Sigmoid colon (tissue), 7 donors: ENCODE data around the gene CMSS1. TPM values are rescaled to one million over a fixed set of nuclear protein-coding genes. Genes with fewer than 3 reads are reported as not detected.

ENCODE experiments used
- DNase-seq: peaks from one replicate; pipeline ENCODE4 v3.0.0-alpha.2; 2019
- H3K27ac ChIP-seq, 4 donors: fragments of 200-600 bp; sonication (generic); one replicate each; pipeline ENCODE4 v1.5.1; 2016 to 2019; ENCODE audit warnings: mild to moderate bottlenecking in 1 of 4
- H3K27me3 ChIP-seq, 3 donors: fragments of 200-600 bp; sonication (generic); one replicate each; pipeline ENCODE4 v1.5.1; 2019; ENCODE audit warnings: mild to moderate bottlenecking in 1 of 3
- H3K36me3 ChIP-seq, 4 donors: fragments of 200-600 bp; sonication (generic); one replicate each; pipeline ENCODE4 v1.5.1; 2016 to 2019
- H3K4me1 ChIP-seq, 4 donors: fragments of 200-600 bp; sonication (generic); one replicate each; pipeline ENCODE4 v1.5.1; 2017 to 2019
- H3K4me3 ChIP-seq, 4 donors: fragments of 200-600 bp; sonication (generic); one replicate each; pipeline ENCODE4 v1.5.1; 2017 to 2019; ENCODE audit warnings: mild to moderate bottlenecking in 2 of 4, moderate library complexity in 1 of 4
- H3K9me3 ChIP-seq, 4 donors: fragments of 200-600 bp in 3 of 4; sonication (generic) in 3 of 4; one replicate each; pipeline versions ENCODE4 v1.5.1 to v1.6.1; 2013 to 2019
- CTCF ChIP-seq, 4 experiments: fragments of 450-650 bp in 3 of 4; fragments of 200-600 bp in 1 of 4; IDR thresholded peaks; one replicate each; pipeline ENCODE4 v1.5.1; 2016 to 2019; ENCODE audit warnings: antibody characterized with exemption in 4 of 4, mild to moderate bottlenecking in 3 of 4, moderate library complexity in 2 of 4
- EP300 ChIP-seq, 4 donors: sonication (generic); formaldehyde crosslinking; IDR thresholded peaks; one replicate each; pipeline ENCODE4 v1.6.1; 2017; ENCODE audit warnings: antibody characterized with exemption in 4 of 4
- POLR2A ChIP-seq, 2 donors: fragments of 450-650 bp; IDR thresholded peaks; one replicate each; pipeline ENCODE4 v1.6.1; 2016; ENCODE audit warnings: antibody characterized with exemption in 2 of 2, mild to moderate bottlenecking in 2 of 2, moderate library complexity in 2 of 2
- POLR2AphosphoS5 ChIP-seq, 4 donors: sonication (generic); formaldehyde crosslinking; IDR thresholded peaks; one replicate each; pipeline ENCODE4 v1.6.1; 2017; ENCODE audit warnings: antibody characterized with exemption in 4 of 4
- WGBS, 2 donors: extraction: QIAGEN DNeasy Blood & Tissue Kit; methylation state at CpG; one replicate each; pipeline ENCODE4 v1.1.7; 2013; 5-methylcytosine and 5-hydroxymethylcytosine counted together
- intact Hi-C: fragments of 100-400 bp; cut with DNase I; formaldehyde crosslinking; loops from one replicate; pipeline ENCODE4 v1.15.1; 2023
- polyA plus RNA-seq, 3 donors: library from polyadenylated mRNA; stranded (reverse); fragments of 200-250 nt; gene quantifications; one replicate each; pipeline ENCODE4 v1.2.3, GENCODE V29; 2013
- total RNA-seq, 4 donors: library from RNA; depleted of rRNA; stranded (reverse); fragments of >200 nt; gene quantifications; one replicate each; pipeline ENCODE4 v1.1.0, GENCODE V29; 2016
- donor health status: healthy with polysubstance abuse.
- donor health status: Bipolar disorder and iron deficiency.
- donor health status: healthy.

The CMSS1 gene
- total and polyA plus RNA-seq, 7 donors: 6.0 to 19.4 (median 13.9) TPM

- WGBS, 2 donors: 76 to 86% methylated on average over 2 of the region's 2 CpGs
- no peaks in the 10 kb centered on the region for H3K9me3 ChIP-seq
- no peak overlapping the region for H3K4me3 ChIP-seq
- peaks cover 0 to 10% (median 5%) of the 10 kb centered on the region in 4 donors for H3K4me1 ChIP-seq
- no peak for DNase-seq
- intact Hi-C loops: no loop called here
- H3K36me3 ChIP-seq: no peaks in the 10 kb centered on the region
- H3K27me3 ChIP-seq: no peaks in the 10 kb centered on the region
- peak overlapping the region in 1 of 4 donors; percentile 36 for H3K27ac ChIP-seq
- peak in 3 of 4 donors; percentile 7 to 42 (median 16) for TF ChIP-seq POLR2AphosphoS5 (IDR thresholded peaks at IDR 0.05)
- no peak for TF ChIP-seq POLR2A (IDR thresholded peaks at IDR 0.05)
These were observed 310.1 kb downstream of the CMSS1 start for GRCh38 chr3:100127792-100128191.

- intact Hi-C loops: no loop called here
- DNase-seq: no peak
- Histone ChIP-seq H3K27ac (no peak overlapping the region), H3K27me3 (no peaks in the 10 kb centered on the region), H3K4me1 (peaks cover 0 to 10% (median 5%) of the 10 kb centered on the region in 4 donors), H3K4me3 (no peak overlapping the region), H3K36me3 (no peaks in the 10 kb centered on the region), H3K9me3 (no peaks in the 10 kb centered on the region)
- 87 to 95% methylated on average over 5 of the region's 5 CpGs for WGBS, 2 donors
- TF ChIP-seq POLR2A (IDR thresholded peaks at IDR 0.05) (no peak), POLR2AphosphoS5 (IDR thresholded peaks at IDR 0.05) (no peak), CTCF (IDR thresholded peaks at IDR 0.05) (no peak), EP300 (IDR thresholded peaks at IDR 0.05) (no peak)
These were observed 310.9 kb downstream of the CMSS1 start for GRCh38 chr3:100128565-100128964.

- H3K4me3 ChIP-seq: no peak overlapping the region
- DNase-seq: no peak
- 72 to 97% methylated on average over 1 of the region's 1 CpG for WGBS, 2 donors
- no peaks in the 10 kb centered on the region for H3K36me3 ChIP-seq
- no peaks in the 10 kb centered on the region for H3K27me3 ChIP-seq
- no peak overlapping the region for H3K27ac ChIP-seq
- TF ChIP-seq EP300 (IDR thresholded peaks at IDR 0.05) (no peak), CTCF (IDR thresholded peaks at IDR 0.05) (no peak), POLR2A (IDR thresholded peaks at IDR 0.05) (no peak), POLR2AphosphoS5 (IDR thresholded peaks at IDR 0.05) (no peak)
- H3K4me1 ChIP-seq: peaks cover 0 to 10% (median 5%) of the 10 kb centered on the region in 4 donors
- intact Hi-C loops: no loop called here
- no peaks in the 10 kb centered on the region for H3K9me3 ChIP-seq
These were observed 312.3 kb downstream of the CMSS1 start for GRCh38 chr3:100129941-100130340.

- no peak overlapping the region for H3K27ac ChIP-seq
- H3K27me3 ChIP-seq: no peaks in the 10 kb centered on the region
- TF ChIP-seq POLR2A (IDR thresholded peaks at IDR 0.05) (no peak), CTCF (IDR thresholded peaks at IDR 0.05) (no peak), EP300 (IDR thresholded peaks at IDR 0.05) (no peak), POLR2AphosphoS5 (IDR thresholded peaks at IDR 0.05) (no peak)
- H3K36me3 ChIP-seq: no peaks in the 10 kb centered on the region
- H3K9me3 ChIP-seq: no peaks in the 10 kb centered on the region
- H3K4me1 ChIP-seq: peaks cover 0 to 10% (median 5%) of the 10 kb centered on the region in 4 donors
- intact Hi-C loops: no loop called here
- H3K4me3 ChIP-seq: no peak overlapping the region
- 71 to 94% methylated on average over 6 of the region's 6 CpGs for WGBS, 2 donors
- no peak for DNase-seq
These were observed 313.6 kb downstream of the CMSS1 start for GRCh38 chr3:100131241-100131640.

- no peaks in the 10 kb centered on the region for H3K36me3 ChIP-seq
- intact Hi-C loops: no loop called here
- no peaks in the 10 kb centered on the region for H3K27me3 ChIP-seq
- no peak for DNase-seq
- no peak overlapping the region for H3K4me3 ChIP-seq
- WGBS, 2 donors: 81 to 87% methylated on average over 1 of the region's 1 CpG
- no peaks in the 10 kb centered on the region for H3K4me1 ChIP-seq
- TF ChIP-seq POLR2A (IDR thresholded peaks at IDR 0.05) (no peak), CTCF (IDR thresholded peaks at IDR 0.05) (no peak), POLR2AphosphoS5 (IDR thresholded peaks at IDR 0.05) (no peak), EP300 (IDR thresholded peaks at IDR 0.05) (no peak)
- H3K9me3 ChIP-seq: no peaks in the 10 kb centered on the region
- H3K27ac ChIP-seq: peak overlapping the region in 2 of 4 donors; percentile 19 to 20
These were observed 319.3 kb downstream of the CMSS1 start for GRCh38 chr3:100136921-100137320.
